Adrenal gland (tissue), 12 donors: ENCODE data around the gene LLGL2. TPM values are rescaled to one million over a fixed set of nuclear protein-coding genes. Genes with fewer than 3 reads are reported as not detected.
"Not testable (repeated sequence)": the region's sequence is repeated elsewhere in the genome, so short reads cannot be mapped to it uniquely, and the experiment has no call there.

ENCODE experiments used
- DNase-seq, 7 donors: peaks; one replicate each; pipeline ENCODE4 v3.0.0-alpha.2; 2019 to 2020
- H3K27ac ChIP-seq, 5 donors: fragments of 200-600 bp; sonication (generic) in 4 of 5; 1 replicate in 3 of 5; 2 replicates in 2 of 5; pipeline versions ENCODE4 v1.5.1 to v1.8.0; 2016 to 2020; ENCODE audit warnings: mild to moderate bottlenecking in 1 of 5
- H3K27me3 ChIP-seq: fragments of 200-600 bp; 2 replicates; pipeline ENCODE4 v1.8.0; 2021
- H3K36me3 ChIP-seq, 2 donors: fragments of 200-600 bp; replicated peaks in 1 of 2; 1 replicate in 1 of 2; 2 replicates in 1 of 2; pipeline versions ENCODE4 v1.5.1 to v1.8.0; 2018 to 2022
- H3K4me1 ChIP-seq, 2 donors: fragments of 200-600 bp; replicated peaks in 1 of 2; 1 replicate in 1 of 2; 2 replicates in 1 of 2; pipeline versions ENCODE4 v1.5.1 to v1.8.0; 2018 to 2021
- H3K4me3 ChIP-seq, 4 donors: fragments of 200-600 bp; sonication (generic) in 3 of 4; one replicate each; pipeline ENCODE4 v1.5.1; 2016 to 2018
- H3K9me3 ChIP-seq, 3 donors: fragments of 200-600 bp; sonication (generic) in 1 of 3; replicated peaks in 1 of 3; 1 replicate in 2 of 3; 2 replicates in 1 of 3; pipeline versions ENCODE4 v1.5.1 to v1.8.0; 2016 to 2021
- CTCF ChIP-seq, 6 experiments: fragments of 450-650 bp in 4 of 6; fragments of 200-600 bp in 2 of 6; sonication (generic) in 1 of 6; IDR thresholded peaks; 1 replicate in 5 of 6; 2 replicates in 1 of 6; pipeline versions ENCODE4 v1.5.1 to v1.8.0; 2016 to 2021; ENCODE audit warnings: antibody characterized with exemption in 6 of 6, mild to moderate bottlenecking in 2 of 6, moderate library complexity in 1 of 6
- POLR2A ChIP-seq, 2 donors: fragments of 450-650 bp; IDR thresholded peaks; one replicate each; pipeline ENCODE4 v1.6.1; 2017; ENCODE audit warnings: antibody characterized with exemption in 2 of 2, mild to moderate bottlenecking in 2 of 2, moderate library complexity in 1 of 2
- WGBS, 4 donors: extraction: QIAGEN DNeasy Blood & Tissue Kit in 2 of 4; methylation state at CpG; one replicate each; pipeline versions ENCODE4 v1.1.5 to v1.1.7; 2013 to 2017; 5-methylcytosine and 5-hydroxymethylcytosine counted together
- intact Hi-C, 2 donors: fragments of 100-400 bp; cut with DNase I; formaldehyde crosslinking; loops; one replicate each; pipeline versions ENCODE4 v1.14.1 to v1.15.0; 2022 to 2023
- polyA plus RNA-seq, 3 donors: library from polyadenylated mRNA; stranded (reverse); fragments of 200-250 nt in 2 of 3; fragments of 350-450 nt in 1 of 3; fragmentation: Illumina TruSeq in 1 of 3; extraction: RNeasy Lipid Tissue Mini Kit (QIAGEN cat#74804) in 1 of 3; gene quantifications; one replicate each; pipeline ENCODE4 v1.2.3, GENCODE V29; 2013 to 2014
- total RNA-seq, 9 donors: library from RNA; depleted of rRNA in 4 of 9; stranded (reverse); fragments of >200 nt in 4 of 9; fragments of 120-200 nt in 1 of 9; fragmentation: NEBNext Ultra II Directional in 1 of 9; extraction: Animal tissue kit (Norgen Biotek cat#: 25700) in 1 of 9; gene quantifications; one replicate each; pipeline versions ENCODE4 v1.1.0 to v1.2.4, GENCODE V29; 2013 to 2023
- donor health status: healthy with polysubstance abuse.
- donor health status: Bipolar disorder and iron deficiency.
- donor health status: DM: yes; HTN: yes; CAD: no.
- donor health status: DM: no; HTN: no; CAD: no.
- donor health status: DM: no; HTN: no; CAD: no.
- donor health status: DM: yes; HTN: yes; CAD: no.

LLGL2 gene
- total and polyA plus RNA-seq, 12 donors: 1.2 to 90.3 (median 23.8) TPM

GRCh38 chr17:75575197-75575596, 49.7 kb downstream of the LLGL2 start:
- TF ChIP-seq CTCF (IDR thresholded peaks at IDR 0.05) (no peak), POLR2A (IDR thresholded peaks at IDR 0.05) (no peak)
- no peak for DNase-seq
- 79 to 94% (median 90%) methylated on average over 6 to 10 of the region's 10 CpGs for WGBS, 4 donors
- Histone ChIP-seq H3K36me3 (no peaks in the 10 kb centered on the region), H3K27me3 (no peaks in the 10 kb centered on the region), H3K4me1 (peaks cover 0 to 8% of the 10 kb centered on the region in 2 donors), H3K27ac (no peak overlapping the region), H3K4me3 (no peak overlapping the region), H3K9me3 (no peaks in the 10 kb centered on the region)
- intact Hi-C loops: no loop called here

DNA sequence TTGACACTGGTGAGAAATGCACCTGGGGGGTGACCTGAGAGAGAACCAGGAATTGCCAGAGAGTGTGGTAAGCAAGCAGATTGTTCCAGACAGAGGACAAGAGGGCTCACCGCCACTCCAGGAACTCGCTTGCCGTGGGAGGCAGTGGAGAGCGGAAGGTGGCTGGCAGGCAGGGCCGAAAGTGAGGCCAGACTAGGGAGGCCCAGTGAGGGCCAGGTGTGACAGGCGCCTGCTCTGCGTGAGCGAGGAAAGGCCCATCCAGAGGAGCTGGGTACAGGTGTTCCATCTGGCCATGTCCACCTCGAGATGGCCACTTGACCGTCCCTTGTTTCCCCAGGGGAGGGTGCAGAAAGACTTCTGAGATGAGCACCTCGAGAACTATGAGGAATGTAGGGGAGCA, 50.2 kb downstream of the LLGL2 start:
- DNase-seq: no peak
- H3K9me3 ChIP-seq: no peaks in the 10 kb centered on the region
- intact Hi-C loops: no loop called here
- H3K4me3 ChIP-seq: no peak overlapping the region
- 84 to 98% (median 95%) methylated on average over 10 to 11 of the region's 11 CpGs for WGBS, 4 donors
- no peak for TF ChIP-seq POLR2A (IDR thresholded peaks at IDR 0.05)
- no peak for TF ChIP-seq CTCF (IDR thresholded peaks at IDR 0.05)
- peaks cover 0 to 8% of the 10 kb centered on the region in 2 donors for H3K4me1 ChIP-seq
- H3K27ac ChIP-seq: no peak overlapping the region
- no peaks in the 10 kb centered on the region for H3K36me3 ChIP-seq
- H3K27me3 ChIP-seq: no peaks in the 10 kb centered on the region

DNA sequence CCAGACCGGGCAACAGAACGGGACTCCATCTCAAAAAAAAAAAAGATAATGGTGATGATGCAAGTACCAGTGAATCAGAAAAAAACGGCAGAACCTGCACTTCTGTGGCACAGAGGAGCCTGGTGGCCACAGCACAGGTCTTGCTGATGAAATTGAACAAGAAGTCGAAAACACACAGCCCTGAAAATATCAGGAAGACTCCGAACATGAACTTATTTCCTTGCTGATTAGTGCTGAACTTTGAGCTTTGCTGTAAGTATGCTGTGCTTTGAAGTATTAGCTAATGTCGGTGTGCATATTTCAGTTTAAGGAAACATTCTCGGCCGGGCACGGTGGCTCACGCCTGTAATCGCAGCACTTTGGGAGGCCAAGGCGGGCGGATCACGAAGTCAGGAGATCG, 51.2 kb downstream of the LLGL2 start:
- DNase-seq: no peak
- no peak for TF ChIP-seq POLR2A (IDR thresholded peaks at IDR 0.05)
- no peak for TF ChIP-seq CTCF (IDR thresholded peaks at IDR 0.05)
- no peak overlapping the region for H3K4me3 ChIP-seq
- no peaks in the 10 kb centered on the region for H3K27me3 ChIP-seq
- 80 to 92% (median 88%) methylated on average over 14 to 15 of the region's 15 CpGs for WGBS, 4 donors
- H3K4me1 ChIP-seq: peaks cover 0 to 8% of the 10 kb centered on the region in 2 donors
- no peaks in the 10 kb centered on the region for H3K36me3 ChIP-seq
- intact Hi-C loops: no loop called here
- no peaks in the 10 kb centered on the region for H3K9me3 ChIP-seq
- H3K27ac ChIP-seq: no peak overlapping the region

GRCh38 chr17:75581121-75581725, 55.7 kb downstream of the LLGL2 start:
- WGBS, 4 donors: 71 to 84% (median 80%) methylated on average over 23 of the region's 23 CpGs
- intact Hi-C loops, DNase-seq: not testable (repeated sequence)

GRCh38 chr17:75583197-75583596, 57.7 kb downstream of the LLGL2 start:
- intact Hi-C loops, DNase-seq, H3K27me3 ChIP-seq, H3K27ac ChIP-seq, H3K4me3 ChIP-seq, H3K36me3 ChIP-seq, H3K9me3 ChIP-seq: not testable (repeated sequence)
- 78 to 94% (median 84%) methylated on average over 6 of the region's 6 CpGs for WGBS, 4 donors
- peaks cover 0 to 12% of the 10 kb centered on the region in 2 donors for H3K4me1 ChIP-seq

More at GRCh38 chr17:75581121-75581725, 55.7 kb downstream of the LLGL2 start:
- not testable (repeated sequence) for H3K4me1 ChIP-seq, H3K36me3 ChIP-seq, H3K27ac ChIP-seq, H3K9me3 ChIP-seq, H3K4me3 ChIP-seq, H3K27me3 ChIP-seq
